MM.1S (cell line): ENCODE measurements around the gene PPP3CB.

Experiments used
- DNase-seq: peaks from one replicate; pipeline ENCODE4 v3.0.0-alpha.2; 2015
- H2AFZ ChIP-seq: fragments of 300-600 bp; sonication (generic); 2 replicates; pipeline ENCODE4 v1.6.0; 2016; ENCODE audit warnings: antibody characterized with exemption, low read length
- H3F3A ChIP-seq: fragments of 300-600 bp; sonication (generic); 2 replicates; pipeline ENCODE4 v1.6.1; 2016; ENCODE audit warnings: mild to moderate bottlenecking, antibody characterized with exemption, low read length, moderate library complexity, mixed read lengths; ENCODE audit not compliant: insufficient read depth
- H3K27ac ChIP-seq: fragments of 300-600 bp; sonication (generic); 2 replicates; pipeline ENCODE4 v1.5.1; 2016; ENCODE audit warnings: mild to moderate bottlenecking, low read length
- H3K27me3 ChIP-seq: fragments of 300-600 bp; sonication (generic); replicated peaks from 2 replicates; pipeline ENCODE4 v1.6.0; 2016; ENCODE audit warnings: low read length; ENCODE audit not compliant: insufficient read depth
- H3K36me3 ChIP-seq: fragments of 300-600 bp; sonication (generic); replicated peaks from 2 replicates; pipeline ENCODE4 v1.6.1; 2016; ENCODE audit warnings: mild to moderate bottlenecking, low read length, mixed read lengths; ENCODE audit not compliant: insufficient read depth
- H3K4me1 ChIP-seq: fragments of 300-600 bp; sonication (generic); 2 replicates; pipeline ENCODE4 v1.6.1; 2016; ENCODE audit warnings: low read length, mixed read lengths
- H3K4me2 ChIP-seq: fragments of 300-600 bp; sonication (generic); 2 replicates; pipeline ENCODE4 v1.6.0; 2016; ENCODE audit warnings: low read depth, low read length
- H3K4me3 ChIP-seq: fragments of 300-600 bp; sonication (generic); 2 replicates; pipeline ENCODE4 v1.5.1; 2016; ENCODE audit warnings: low read length, mixed read lengths
- H3K79me2 ChIP-seq: fragments of 300-600 bp; sonication (generic); 2 replicates; pipeline ENCODE4 v1.6.1; 2016; ENCODE audit warnings: mixed run types, low read length, mixed read lengths
- H3K9ac ChIP-seq: fragments of 300-600 bp; sonication (generic); 2 replicates; pipeline ENCODE4 v1.6.1; 2016; ENCODE audit warnings: low read length, mixed read lengths
- H3K9me2 ChIP-seq: fragments of 300-600 bp; sonication (generic); replicated peaks from 2 replicates; pipeline ENCODE4 v1.6.1; 2016; ENCODE audit warnings: mild to moderate bottlenecking, low read length, mixed read lengths; ENCODE audit not compliant: insufficient read depth
- H3K9me3 ChIP-seq: fragments of 300-600 bp; sonication (generic); replicated peaks from 2 replicates; pipeline ENCODE4 v1.6.1; 2016; ENCODE audit warnings: mild to moderate bottlenecking, low read length, mixed read lengths; ENCODE audit not compliant: insufficient read depth
- H4K20me1 ChIP-seq: fragments of 300-600 bp; sonication (generic); 2 replicates; pipeline ENCODE4 v1.6.1; 2016; ENCODE audit warnings: mild to moderate bottlenecking, low read length, moderate library complexity, mixed read lengths; ENCODE audit not compliant: insufficient read depth
- CTCF ChIP-seq: fragments of 300-600 bp; sonication (generic); IDR thresholded peaks from 2 replicates; pipeline ENCODE4 v1.5.1; 2016; ENCODE audit warnings: antibody characterized with exemption, low read length, mixed read lengths
- EZH2 ChIP-seq: fragments of 300-600 bp; sonication (generic); optimal IDR thresholded peaks from 2 replicates; pipeline ENCODE3; 2017; ENCODE audit warnings: low read depth, mild to moderate bottlenecking, antibody characterized with exemption, low read length, mixed read lengths
- EZH2phosphoT487 ChIP-seq: fragments of 300-600 bp; sonication (generic); IDR thresholded peaks from 2 replicates; pipeline ENCODE4 v1.6.1; 2018; ENCODE audit warnings: antibody characterized with exemption, low read length

Gene PPP3CB

DNA sequence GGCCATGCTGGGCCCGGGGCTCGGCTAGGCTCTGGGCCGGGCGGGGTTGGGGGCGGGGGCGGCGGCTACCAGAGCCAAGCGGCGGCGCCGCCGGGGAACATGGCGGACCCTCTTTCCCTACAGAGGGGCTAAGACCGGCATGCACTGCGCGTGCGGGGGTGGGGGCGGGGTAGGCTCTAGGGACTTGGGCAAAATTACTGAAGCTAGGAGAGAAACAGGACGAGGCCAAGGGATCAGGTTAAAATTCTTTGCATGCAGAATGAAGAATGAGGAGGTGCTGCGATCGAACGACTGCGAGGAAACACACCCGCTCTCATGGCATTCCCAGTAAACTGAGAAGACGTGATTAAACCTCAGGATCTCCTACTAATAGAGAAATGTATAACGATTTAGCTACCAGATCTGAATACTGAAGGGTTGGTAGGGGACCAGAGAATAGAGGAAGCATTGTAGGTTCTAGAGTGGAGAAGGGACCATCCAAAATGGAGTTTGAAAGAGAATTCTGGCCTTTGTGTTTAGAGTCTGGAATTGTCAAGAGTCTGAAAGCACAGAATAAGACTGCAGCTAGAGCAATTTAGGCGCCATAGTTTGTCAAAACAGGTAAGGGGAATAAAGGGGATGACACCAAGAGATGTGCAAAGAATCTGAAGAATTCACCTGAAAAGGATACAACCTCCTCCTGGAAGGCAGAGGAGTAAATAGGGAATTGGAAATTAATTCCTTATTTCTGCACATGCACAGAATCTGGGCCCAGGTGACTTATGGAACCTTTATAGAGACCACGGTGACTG, at the start of gene PPP3CB:
Gene PPP3CB (minus strand): TSS at position 141 of the 791 bp plus-strand sequence. CDS start 135 bp downstream, at position 6.
- no peaks in the 10 kb centered on the region for H4K20me1 ChIP-seq
- TF ChIP-seq CTCF = no peak
- TF ChIP-seq EZH2phosphoT487 = no peak
- no peak for TF ChIP-seq EZH2
- peak; percentile 95 for DNase-seq
- peak within 1 kb of the TSS; percentile 91 for H3K4me2 ChIP-seq
- no peaks in the 10 kb centered on the region for H3K9me3 ChIP-seq
- H3K79me2 ChIP-seq = peaks cover 38% of the 10 kb centered on the region
- peak within 1 kb of the TSS; percentile 80 for H3K9ac ChIP-seq
- no peaks in the 10 kb centered on the region for H3K36me3 ChIP-seq
- H3K9me2 ChIP-seq = no peaks in the 10 kb centered on the region
- no peaks in the 10 kb centered on the region for H3K27me3 ChIP-seq
- H3F3A ChIP-seq = peaks cover 9% of the 10 kb centered on the region
- peak within 1 kb of the TSS; percentile 85 for H3K27ac ChIP-seq
- H2AFZ ChIP-seq = peak within 1 kb of the TSS; percentile 55
- H3K4me3 ChIP-seq = peak within 1 kb of the TSS; percentile 75
- H3K4me1 ChIP-seq = peaks cover 17% of the 10 kb centered on the region

DNA sequence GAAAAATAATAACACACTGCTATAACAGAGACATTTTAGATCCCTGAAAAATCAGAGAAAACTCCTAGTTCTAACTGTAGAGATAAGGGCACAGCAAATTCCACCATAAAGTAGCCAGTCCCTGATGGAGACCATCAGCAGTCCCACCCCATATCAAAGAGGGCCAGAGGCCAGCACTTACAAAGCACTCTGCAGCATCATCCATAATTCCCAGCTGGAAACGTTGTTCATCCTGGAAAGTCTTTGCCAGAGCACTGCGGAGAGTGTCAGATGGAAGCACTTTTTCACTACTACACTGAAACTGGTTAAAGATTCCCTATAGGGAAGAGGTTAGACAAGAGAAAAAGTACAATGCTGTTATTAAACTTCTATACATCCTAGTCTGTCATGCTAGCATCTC, 49.5 kb upstream of the PPP3CB start:
- Histone ChIP-seq H4K20me1 (no peaks in the 10 kb centered on the region), H3K79me2 (no peaks in the 10 kb centered on the region), H3K9ac (no peak overlapping the region), H2AFZ (no peak overlapping the region), H3F3A (no peaks in the 10 kb centered on the region), H3K4me1 (no peaks in the 10 kb centered on the region), H3K4me3 (no peak overlapping the region), H3K9me2 (no peaks in the 10 kb centered on the region), H3K27me3 (no peaks in the 10 kb centered on the region), H3K4me2 (no peak overlapping the region), H3K36me3 (no peaks in the 10 kb centered on the region), H3K9me3 (no peaks in the 10 kb centered on the region), H3K27ac (no peak overlapping the region)
- no peak for TF ChIP-seq EZH2phosphoT487
- no peak for TF ChIP-seq EZH2
- TF ChIP-seq CTCF = no peak
- no peak for DNase-seq

DNA sequence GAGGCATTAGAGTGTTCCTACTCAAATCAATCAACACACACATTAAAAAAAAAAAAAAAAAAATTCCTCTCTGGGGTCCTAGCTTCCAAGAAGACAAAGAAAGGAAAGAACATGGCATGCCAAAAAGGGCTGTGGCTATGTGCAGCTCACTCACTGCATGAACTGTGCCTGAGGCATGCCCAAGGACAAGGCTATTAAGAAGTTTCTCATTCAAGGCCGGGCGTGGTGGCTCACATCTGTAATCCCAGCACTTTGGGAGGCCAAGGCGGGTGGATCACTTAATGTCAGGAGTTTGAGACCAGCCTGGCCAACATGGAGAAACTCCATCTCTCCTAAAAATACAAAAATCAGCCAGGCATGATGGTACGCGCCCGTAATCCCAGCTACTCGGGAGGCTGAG, 41.9 kb upstream of the PPP3CB start:
- H3K4me1 ChIP-seq = no peaks in the 10 kb centered on the region
- no peaks in the 10 kb centered on the region for H3K9me3 ChIP-seq
- no peak overlapping the region for H3K9ac ChIP-seq
- H3K4me2 ChIP-seq = no peak overlapping the region
- H3K36me3 ChIP-seq = no peaks in the 10 kb centered on the region
- no peaks in the 10 kb centered on the region for H4K20me1 ChIP-seq
- H3K4me3 ChIP-seq = no peak overlapping the region
- no peak overlapping the region for H3K27ac ChIP-seq
- no peaks in the 10 kb centered on the region for H3K27me3 ChIP-seq
- no peaks in the 10 kb centered on the region for H3K79me2 ChIP-seq
- TF ChIP-seq EZH2phosphoT487 (no peak), CTCF (no peak), EZH2 (no peak)
- no peak overlapping the region for H2AFZ ChIP-seq
- no peaks in the 10 kb centered on the region for H3F3A ChIP-seq
- DNase-seq = no peak
- no peaks in the 10 kb centered on the region for H3K9me2 ChIP-seq
